GM18511 (cell line): ENCODE data around the gene LAMB1.

Experiments
- ATAC-seq: cut with Tn5 transposase; IDR thresholded peaks from one replicate; pipeline ENCODE4 v1.9.1; 2021; ENCODE audit warnings: mild to moderate bottlenecking, moderate library complexity; ENCODE audit not compliant: unreplicated experiment

LAMB1 gene

GRCh38 chr7:107884066-107884818 is 118.7 kb downstream of the LAMB1 start:
- no peak for ATAC-seq

DNA sequence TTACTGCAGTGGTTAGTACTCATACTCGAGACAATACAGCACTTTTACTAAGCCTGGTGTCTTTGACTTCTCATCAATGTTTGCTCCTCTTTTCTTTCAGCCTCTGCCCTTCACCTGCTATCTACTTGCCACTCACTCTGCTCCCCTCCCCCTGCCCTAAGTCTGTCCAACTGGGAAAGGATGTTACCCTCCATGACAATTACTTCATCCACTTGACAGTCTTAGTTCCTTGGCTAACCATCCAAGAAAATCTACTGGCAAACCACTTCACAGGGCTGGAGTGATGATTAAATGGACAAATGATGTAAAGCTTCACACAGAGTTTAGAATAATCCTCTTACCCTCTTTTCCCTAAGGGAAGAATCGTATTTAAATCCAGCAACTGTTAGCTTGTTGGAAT is 120.2 kb downstream of the LAMB1 start:
- no peak for ATAC-seq

- peak; percentile 89 for ATAC-seq
Measured at GRCh38 chr7:107879400-107880035, 123.4 kb downstream of the LAMB1 start.

DNA sequence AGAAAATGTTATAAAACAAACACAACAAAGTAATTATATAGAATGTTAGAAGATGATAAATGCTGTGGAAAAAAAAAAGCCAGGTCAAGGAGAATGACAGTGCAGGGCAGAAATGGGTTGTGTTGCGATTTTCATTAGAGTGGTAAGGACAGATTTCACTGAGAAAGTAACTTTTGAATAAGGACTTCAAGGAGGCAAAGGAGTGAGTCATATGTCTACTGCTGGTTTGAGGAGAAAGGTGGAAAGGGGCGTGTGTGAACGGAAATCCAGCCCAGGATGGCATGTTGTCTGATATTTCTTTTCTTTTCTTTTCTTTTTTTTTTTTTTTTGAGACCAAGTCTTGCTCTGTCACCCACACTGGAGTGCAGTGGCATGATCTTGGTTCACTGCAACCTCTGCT is 124.3 kb downstream of the LAMB1 start:
- ATAC-seq: no peak

DNA sequence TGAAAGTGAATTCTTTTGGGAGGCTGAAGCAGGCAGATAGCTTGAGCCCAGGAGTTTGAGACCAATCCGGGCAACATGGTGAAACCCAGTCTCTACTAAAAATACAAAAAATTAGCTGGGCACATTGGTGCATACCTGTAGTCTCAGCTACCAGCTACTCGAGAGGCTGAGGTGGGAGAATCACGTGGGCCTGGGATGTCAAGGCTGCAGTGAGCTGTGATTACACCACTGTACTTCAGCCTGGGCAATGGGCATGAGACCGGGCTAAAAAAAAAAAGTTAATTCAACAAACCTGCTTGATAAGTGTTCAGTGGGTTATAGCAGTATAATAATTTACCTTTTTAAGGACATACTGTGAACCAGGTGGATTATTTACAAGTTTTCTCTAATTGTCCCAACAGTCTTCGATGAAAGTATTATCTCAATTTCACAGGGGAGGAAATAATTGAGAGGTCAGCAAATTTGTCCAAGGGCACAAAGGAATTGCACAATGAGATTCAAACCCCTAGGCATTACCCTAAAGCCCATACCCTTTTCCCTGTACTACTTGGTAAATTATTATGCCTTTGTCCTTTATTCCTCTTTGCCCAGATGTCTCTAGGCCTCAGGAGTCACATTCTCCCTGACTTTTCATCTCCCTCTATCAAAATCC is 125.1 kb downstream of the LAMB1 start:
- ATAC-seq: no peak

DNA sequence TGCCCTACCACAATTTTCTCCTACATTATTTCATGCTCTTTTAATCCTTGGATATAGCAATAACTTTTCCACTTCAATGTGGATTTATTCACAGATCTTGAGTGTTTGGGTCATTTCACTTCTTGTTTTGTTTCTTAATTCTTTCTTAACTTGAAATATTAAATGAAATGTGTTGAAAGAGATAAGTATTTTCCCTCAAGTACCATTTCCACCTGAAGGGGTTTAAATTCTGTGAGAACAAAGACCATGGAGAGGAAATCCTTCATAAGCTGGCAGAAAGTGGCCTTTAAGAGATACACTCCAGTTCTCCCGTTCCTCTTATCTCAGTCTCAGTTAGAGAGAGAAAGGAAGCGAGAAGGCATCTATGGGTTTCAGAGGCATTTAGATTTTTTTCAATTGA is 126.0 kb downstream of the LAMB1 start:
- no peak for ATAC-seq

GRCh38 chr7:107874605-107875446 is 128.1 kb downstream of the LAMB1 start:
- ATAC-seq: peak; percentile 65

DNA sequence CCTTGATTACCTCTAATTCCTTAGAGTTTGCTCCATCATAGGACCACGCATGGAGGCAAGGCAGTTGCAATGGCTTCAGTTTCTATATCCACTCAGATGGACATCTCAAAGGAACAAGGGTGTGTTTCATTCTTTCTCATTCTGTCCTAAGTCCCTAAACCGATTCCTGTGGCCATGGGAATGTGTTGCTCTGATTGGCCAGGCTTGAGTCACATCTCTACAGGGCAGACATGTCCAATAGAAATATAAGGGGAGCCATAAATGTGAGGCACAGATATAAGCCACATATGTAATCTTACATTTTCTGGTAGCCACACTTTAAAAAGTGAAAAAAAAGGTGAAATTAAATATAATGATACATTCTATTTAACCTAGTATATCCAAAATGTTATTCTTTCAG is 128.8 kb downstream of the LAMB1 start:
- no peak for ATAC-seq
